SK-N-SH (cell line): ENCODE measurements around the gene ATF4. TPM values are rescaled to one million over a fixed set of nuclear protein-coding genes. Genes with fewer than 3 reads are reported as not detected.

Experiments used
- CTCF ChIA-PET: fragments of 300-600, 350-600 bp; formaldehyde crosslinking; extraction: SDS; loops from one replicate; lab custom pipeline; 2021; lab: Yijun Ruan, JAX
- POLR2A ChIA-PET: fragments of 350-600 bp; sonication (Branson Sonifier 250); formaldehyde crosslinking; extraction: SDS; loops from one replicate; lab custom pipeline; 2020; ENCODE audit warnings: antibody characterized with exemption, inconsistent platforms; lab: Yijun Ruan, JAX
- DNase-seq: peaks from one replicate; pipeline ENCODE4 v3.0.0; 2012
- H2AFZ ChIP-seq: fragments of 200-600 bp; sonication (generic); 2 replicates; pipeline ENCODE4 v1.8.1; 2016; ENCODE audit warnings: antibody characterized with exemption, mild to moderate bottlenecking, low read depth
- H3F3A ChIP-seq: fragments of 200-600 bp; sonication (generic); replicated peaks from 2 replicates; pipeline ENCODE3; 2016; ENCODE audit warnings: antibody characterized with exemption, mild to moderate bottlenecking; ENCODE audit not compliant: insufficient read depth
- H3K27ac ChIP-seq, 2 experiments: fragments of 200-500 bp in 1 of 2; fragments of 200-600 bp in 1 of 2; sonication (Bioruptor generic) in 1 of 2; sonication (generic), shearing (Covaris generic) in 1 of 2; 2 replicates each; pipeline versions ENCODE4 v1.5.1 to v1.6.1; 2014 to 2016; ENCODE audit warnings: low read depth in 2 of 2, inconsistent platforms in 1 of 2, low read length in 1 of 2, mild to moderate bottlenecking in 1 of 2, mixed read lengths in 1 of 2
- H3K27me3 ChIP-seq: fragments of 200-600 bp; sonication (generic), shearing (Covaris generic); 2 replicates; pipeline ENCODE4 v1.6.1; 2016; ENCODE audit warnings: mixed run types; ENCODE audit not compliant: insufficient read depth
- H3K36me3 ChIP-seq, 2 experiments: fragments of 200-500 bp in 1 of 2; fragments of 200-600 bp in 1 of 2; sonication (Bioruptor generic) in 1 of 2; sonication (generic) in 1 of 2; replicated peaks in 1 of 2; 2 replicates each; pipeline versions ENCODE3 to v1.5.1; 2014 to 2016; ENCODE audit warnings: low read length in 1 of 2, mild to moderate bottlenecking in 1 of 2; ENCODE audit not compliant: insufficient read depth in 2 of 2, control insufficient read depth in 1 of 2
- H3K4me1 ChIP-seq, 2 experiments: fragments of 200-500 bp in 1 of 2; fragments of 200-600 bp in 1 of 2; sonication (Bioruptor generic) in 1 of 2; sonication (generic), shearing (Covaris generic) in 1 of 2; 2 replicates each; pipeline versions ENCODE4 v1.5.1 to v1.6.1; 2014 to 2016; ENCODE audit warnings: low read depth in 1 of 2, low read length in 1 of 2, mixed run types in 1 of 2; ENCODE audit not compliant: insufficient read depth in 2 of 2, control insufficient read depth in 1 of 2
- H3K4me2 ChIP-seq: fragments of 200-600 bp; sonication (generic), shearing (Covaris generic); 2 replicates; pipeline ENCODE4 v1.6.1; 2017; ENCODE audit warnings: mixed run types
- H3K4me3 ChIP-seq, 2 experiments: fragments of 200-500 bp in 1 of 2; fragments of 200-600 bp in 1 of 2; sonication (Bioruptor generic) in 1 of 2; sonication (generic), shearing (Covaris generic) in 1 of 2; 2 replicates each; pipeline versions ENCODE4 v1.5.1 to v1.8.1; 2014 to 2016; ENCODE audit warnings: low read depth in 2 of 2, inconsistent platforms in 1 of 2, low read length in 1 of 2, mild to moderate bottlenecking in 1 of 2, mixed read lengths in 1 of 2, moderate library complexity in 1 of 2
- H3K79me2 ChIP-seq: fragments of 200-600 bp; sonication (generic); 2 replicates; pipeline ENCODE4 v1.8.1; 2017; ENCODE audit warnings: mild to moderate bottlenecking; ENCODE audit not compliant: insufficient read depth
- H3K9ac ChIP-seq: fragments of 200-600 bp; sonication (generic); 2 replicates; pipeline ENCODE4 v1.6.1; 2017; ENCODE audit warnings: mixed run types
- H3K9me2 ChIP-seq: fragments of 200-600 bp; sonication (generic); 2 replicates; pipeline ENCODE4 v1.6.1; 2017; ENCODE audit warnings: mixed run types
- H3K9me3 ChIP-seq: fragments of 200-600 bp; sonication (generic); 2 replicates; pipeline ENCODE4 v1.6.1; 2017; ENCODE audit warnings: mixed run types, mild to moderate bottlenecking, moderate library complexity
- H4K20me1 ChIP-seq: fragments of 200-600 bp; sonication (generic); 2 replicates; pipeline ENCODE4 v1.6.1; 2017; ENCODE audit warnings: mild to moderate bottlenecking, mixed run types; ENCODE audit not compliant: insufficient read depth
- CHD2 ChIP-seq: fragments of 150-350 bp; IDR thresholded peaks from 2 replicates; pipeline ENCODE4 v1.6.1; 2018; ENCODE audit warnings: low read length; ENCODE audit not compliant: partially characterized antibody
- CTCF ChIP-seq: fragments of 200-600 bp; sonication (generic); IDR thresholded peaks from 2 replicates; pipeline ENCODE4 v1.6.1; 2017; ENCODE audit warnings: antibody characterized with exemption, mild to moderate bottlenecking, moderate library complexity
- EP300 ChIP-seq, 2 experiments: IDR thresholded peaks; 2 replicates each; pipeline versions ENCODE4 v1.4.0 to v1.6.1; 2012; ENCODE audit warnings: borderline replicate concordance in 1 of 2, low read depth in 1 of 2, low read length in 1 of 2
- IRF3 ChIP-seq: fragments of 150-350 bp; IDR thresholded peaks from 2 replicates; pipeline ENCODE4 v1.6.1; 2016; ENCODE audit warnings: mild to moderate bottlenecking, low read depth, low read length
- JUND ChIP-seq: IDR thresholded peaks from 2 replicates; pipeline ENCODE4 v1.4.0; 2012
- MEF2A ChIP-seq: IDR thresholded peaks from 2 replicates; pipeline ENCODE4 v1.4.0; 2012; ENCODE audit warnings: low read depth, borderline replicate concordance
- MXI1 ChIP-seq: IDR thresholded peaks from 2 replicates; pipeline ENCODE4 v1.6.1; 2012; ENCODE audit warnings: mild to moderate bottlenecking, low read depth, low read length, improper control_type of control experiment
- NFIC ChIP-seq: IDR thresholded peaks from 2 replicates; pipeline ENCODE4 v1.4.0; 2012; ENCODE audit warnings: borderline replicate concordance
- NRF1 ChIP-seq: IDR thresholded peaks from 2 replicates; pipeline ENCODE4 v1.6.1; 2012; ENCODE audit warnings: low read depth, mild to moderate bottlenecking, low read length
- PBX3 ChIP-seq: IDR thresholded peaks from 2 replicates; pipeline ENCODE4; 2012
- POLR2AphosphoS5 ChIP-seq: IDR thresholded peaks from 2 replicates; pipeline ENCODE4 v1.6.1; 2012; ENCODE audit warnings: low read depth, low read length
- RAD21 ChIP-seq: IDR thresholded peaks from 2 replicates; pipeline ENCODE4 v1.6.1; 2012; ENCODE audit warnings: mild to moderate bottlenecking, low read length
- REST ChIP-seq: IDR thresholded peaks from 2 replicates; pipeline ENCODE4 v1.6.1; 2012; ENCODE audit warnings: mild to moderate bottlenecking, low read depth, low read length, moderate library complexity
- RFX5 ChIP-seq: IDR thresholded peaks from 2 replicates; pipeline ENCODE4 v1.6.1; 2012; ENCODE audit warnings: mild to moderate bottlenecking, improper control_type of control experiment, low read length
- SMC3 ChIP-seq: IDR thresholded peaks from 2 replicates; pipeline ENCODE4 v1.6.1; 2012; ENCODE audit warnings: low read depth, low read length, improper control_type of control experiment
- USF1 ChIP-seq: IDR thresholded peaks from 2 replicates; pipeline ENCODE4 v1.4.0; 2012; ENCODE audit warnings: low read depth, borderline replicate concordance
- ZBTB33 ChIP-seq: IDR thresholded peaks from 2 replicates; pipeline ENCODE4 v1.4.0; 2012; ENCODE audit warnings: low read depth, borderline replicate concordance
- WGBS: methylation state at CpG from one replicate; pipeline ENCODE4 v1.1.6; 2017; ENCODE audit warnings: low lambda C conversion rate; 5-methylcytosine and 5-hydroxymethylcytosine counted together
- polyA plus RNA-seq, 3 experiments: library from polyadenylated mRNA; depleted of rRNA; stranded (reverse); fragments of >200 nt; gene quantifications; 2 replicates each; pipeline ENCODE4 v1.2.3, GENCODE V29; 2012

Gene ATF4
- polyA plus RNA-seq, 1 of the 3 experiments (the other 2 are of a cell fraction) = 375 TPM

- Histone ChIP-seq H3K9ac (no peak overlapping the region), H3K4me1 (peaks cover 0 to 5% of the 10 kb centered on the region in 2 experiments; a peak in 1 of 4 replicates), H3K4me3 (no peak overlapping the region), H3K4me2 (no peak overlapping the region), H2AFZ (no peak overlapping the region), H3K9me3 (no peaks in the 10 kb centered on the region), H4K20me1 (no peaks in the 10 kb centered on the region), H3K36me3 (no peaks in the 10 kb centered on the region), H3K9me2 (no peaks in the 10 kb centered on the region), H3K27me3 (no peaks in the 10 kb centered on the region), H3K79me2 (no peaks in the 10 kb centered on the region), H3F3A (no peaks in the 10 kb centered on the region), H3K27ac (no peak overlapping the region)
- WGBS = 87% methylated on average over 16 of the region's 16 CpGs
- ChIA-PET POLR2A (no interaction called here), CTCF (interaction anchor here (1.5 to 2.2 kb wide), 2 partner anchors 13 to 15 kb away, joined by 4 to 6 read pairs; no protein-coding TSS in a partner anchor)
- no peak for TF ChIP-seq POLR2AphosphoS5
- TF ChIP-seq IRF3 = no peak
- no peak for TF ChIP-seq CHD2
- TF ChIP-seq CTCF = no peak
- TF ChIP-seq PBX3 = no peak
- TF ChIP-seq JUND = no peak
- DNase-seq = no peak
Measured at GRCh38 chr22:39481054-39481453, 39.3 kb upstream of the ATF4 start.

- Histone ChIP-seq H3K79me2 (no peaks in the 10 kb centered on the region), H3K4me3 (no peak overlapping the region), H3K4me1 (peaks cover 0 to 5% of the 10 kb centered on the region in 2 experiments; a peak in 1 of 4 replicates), H3K27me3 (no peaks in the 10 kb centered on the region), H3F3A (no peaks in the 10 kb centered on the region), H3K4me2 (no peak overlapping the region), H4K20me1 (no peaks in the 10 kb centered on the region), H3K36me3 (no peaks in the 10 kb centered on the region), H3K9ac (no peak overlapping the region), H2AFZ (no peak overlapping the region), H3K9me3 (no peaks in the 10 kb centered on the region), H3K27ac (no peak overlapping the region), H3K9me2 (no peaks in the 10 kb centered on the region)
- CTCF ChIA-PET = interaction anchor here (0.7 to 2.2 kb wide), 3 partner anchors 13 to 19 kb away, joined by 3 to 6 read pairs (median 4); no protein-coding TSS in a partner anchor
- no peak for DNase-seq
- TF ChIP-seq ZBTB33 (no peak), RFX5 (no peak), CHD2 (no peak), MXI1 (no peak), SMC3 (no peak), NRF1 (no peak), EP300 (IDR thresholded peaks at IDR 0.05; ENCODE audit: borderline replicate concordance in 1 of 2, low read depth in 1 of 2, low read length in 1 of 2) (no peak), RAD21 (no peak), REST (no peak), NFIC (no peak), JUND (no peak), USF1 (no peak), MEF2A (no peak)
- WGBS = 38% methylated on average over 1 of the region's 5 CpGs
- POLR2A ChIA-PET = no interaction called here
Measured at GRCh38 chr22:39481595-39481994, 38.8 kb upstream of the ATF4 start.
